GM12892 (cell line): Measurements from ENCODE around the gene EGFR.

Source experiments
- POLR2A ChIP-seq: IDR thresholded peaks from 2 replicates; pipeline ENCODE4 v1.6.1; 2011; ENCODE audit warnings: low read depth, low read length, control low read depth
- POLR2AphosphoS5 ChIP-seq: IDR thresholded peaks from 2 replicates; pipeline ENCODE4 v1.6.1; 2011; ENCODE audit warnings: low read depth, low read length, control low read depth

- TF ChIP-seq POLR2A (no peak), POLR2AphosphoS5 (no peak)
Measured at GRCh38 chr7:55145606-55146005, 126.8 kb downstream of the EGFR start.
